Smooth muscle cell (in vitro differentiated cells): ENCODE data around the gene PGGT1B. TPM values are rescaled to one million over a fixed set of nuclear protein-coding genes. Genes with fewer than 3 reads are reported as not detected.

Experiments
- DNase-seq: peaks from one replicate; lab custom pipeline; 2025; ENCODE audit not compliant: unreplicated experiment; lab: John Stamatoyannopoulos, UW
- H2AFZ ChIP-seq: fragments of 200-600 bp; sonication (generic); 2 replicates; pipeline ENCODE4 v1.6.0; 2016; ENCODE audit warnings: antibody characterized with exemption, low read depth, mild to moderate bottlenecking
- H3F3A ChIP-seq: fragments of 200-600 bp; sonication (generic); 2 replicates; pipeline ENCODE4 v1.6.0; 2017; ENCODE audit warnings: antibody characterized with exemption, low read depth
- H3K27ac ChIP-seq: fragments of 200-600 bp; sonication (generic); 2 replicates; pipeline ENCODE4 v1.5.1; 2016; ENCODE audit warnings: low read depth, mild to moderate bottlenecking
- H3K27me3 ChIP-seq: fragments of 200-600 bp; sonication (generic); 2 replicates; pipeline ENCODE4 v1.6.1; 2016; ENCODE audit warnings: low read depth, mild to moderate bottlenecking
- H3K36me3 ChIP-seq: fragments of 200-600 bp; sonication (generic); 2 replicates; pipeline ENCODE4 v1.5.1; 2016; ENCODE audit warnings: low read depth
- H3K4me1 ChIP-seq: fragments of 200-600 bp; sonication (generic); 2 replicates; pipeline ENCODE4 v1.5.1; 2016; ENCODE audit warnings: low read depth
- H3K4me2 ChIP-seq: fragments of 200-600 bp; sonication (generic); 2 replicates; pipeline ENCODE4 v1.6.0; 2016; ENCODE audit warnings: mild to moderate bottlenecking
- H3K4me3 ChIP-seq: fragments of 200-600 bp; sonication (generic); 2 replicates; pipeline ENCODE4 v1.5.1; 2016; ENCODE audit warnings: mild to moderate bottlenecking
- H3K79me2 ChIP-seq: fragments of 200-600 bp; sonication (generic); 2 replicates; pipeline ENCODE4 v1.6.0; 2016; ENCODE audit warnings: low read depth, mild to moderate bottlenecking
- H3K9ac ChIP-seq: fragments of 200-600 bp; sonication (generic); 2 replicates; pipeline ENCODE4 v1.6.0; 2016; ENCODE audit warnings: low read depth
- H3K9me3 ChIP-seq: fragments of 200-600 bp; sonication (generic); replicated peaks from 2 replicates; pipeline ENCODE4 v1.5.1; 2016; ENCODE audit warnings: low read depth
- H4K20me1 ChIP-seq: fragments of 200-600 bp; sonication (generic); 2 replicates; pipeline ENCODE4 v1.6.0; 2016; ENCODE audit warnings: low read depth
- WGBS: methylation state at CpG from one replicate; pipeline ENCODE4 v1.1.7; 2016; ENCODE audit warnings: low lambda C conversion rate; 5-methylcytosine and 5-hydroxymethylcytosine counted together
- polyA plus RNA-seq: library from polyadenylated mRNA; unstranded; fragments of >200 nt; fragmentation: Nextera tagmentation; extraction: Ambion mirVana; gene quantifications from 2 replicates; pipeline ENCODE4 v1.2.1, GENCODE V29; 2016
- total RNA-seq: library from RNA; depleted of rRNA; stranded (reverse); fragments of >200 nt; gene quantifications from 2 replicates; pipeline ENCODE4 v1.2.3, GENCODE V29; 2014
- TF ChIP-seq, protein P1 (sequence below): fragments of 200-600 bp; sonication (generic); IDR thresholded peaks from 2 replicates; pipeline ENCODE4 v1.5.1; 2017; ENCODE audit warnings: borderline replicate concordance, mild to moderate bottlenecking, antibody characterized with exemption; ENCODE audit not compliant: insufficient read depth, poor library complexity, severe bottlenecking

The PGGT1B gene
- total and polyA plus RNA-seq, 2 experiments from 2014 or later = 5.7 to 13.1 TPM

DNA sequence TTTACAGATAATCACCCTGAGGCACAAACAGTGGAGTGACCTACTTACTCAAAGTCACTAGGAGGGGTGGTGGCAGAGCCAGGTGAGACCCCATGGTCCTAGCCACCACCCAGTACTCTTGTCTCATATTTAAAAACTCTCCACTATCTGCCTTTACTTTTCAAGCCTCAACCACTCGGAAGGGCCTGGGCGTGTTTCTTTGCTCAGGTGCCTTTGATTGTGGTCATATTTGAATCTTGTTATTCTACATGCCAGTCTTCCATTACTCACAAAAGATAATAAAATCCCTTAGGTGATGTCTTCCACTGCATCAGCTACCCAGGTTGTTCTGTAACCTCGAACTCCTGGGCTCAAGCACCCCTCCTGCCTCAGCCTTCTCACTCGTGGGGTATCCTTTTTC is 72.3 kb downstream of the PGGT1B start:
- Histone ChIP-seq H3F3A (no peaks in the 10 kb centered on the region), H3K4me1 (no peaks in the 10 kb centered on the region), H3K4me2 (no peak overlapping the region), H3K36me3 (no peaks in the 10 kb centered on the region), H3K9me3 (no peaks in the 10 kb centered on the region), H2AFZ (no peak overlapping the region), H4K20me1 (no peaks in the 10 kb centered on the region), H3K27me3 (peaks cover 8% of the 10 kb centered on the region), H3K4me3 (no peak overlapping the region), H3K79me2 (no peaks in the 10 kb centered on the region), H3K27ac (no peak overlapping the region), H3K9ac (no peak overlapping the region)
- WGBS = 77% methylated on average over 4 of the region's 4 CpGs
- TF ChIP-seq, protein P1, sequence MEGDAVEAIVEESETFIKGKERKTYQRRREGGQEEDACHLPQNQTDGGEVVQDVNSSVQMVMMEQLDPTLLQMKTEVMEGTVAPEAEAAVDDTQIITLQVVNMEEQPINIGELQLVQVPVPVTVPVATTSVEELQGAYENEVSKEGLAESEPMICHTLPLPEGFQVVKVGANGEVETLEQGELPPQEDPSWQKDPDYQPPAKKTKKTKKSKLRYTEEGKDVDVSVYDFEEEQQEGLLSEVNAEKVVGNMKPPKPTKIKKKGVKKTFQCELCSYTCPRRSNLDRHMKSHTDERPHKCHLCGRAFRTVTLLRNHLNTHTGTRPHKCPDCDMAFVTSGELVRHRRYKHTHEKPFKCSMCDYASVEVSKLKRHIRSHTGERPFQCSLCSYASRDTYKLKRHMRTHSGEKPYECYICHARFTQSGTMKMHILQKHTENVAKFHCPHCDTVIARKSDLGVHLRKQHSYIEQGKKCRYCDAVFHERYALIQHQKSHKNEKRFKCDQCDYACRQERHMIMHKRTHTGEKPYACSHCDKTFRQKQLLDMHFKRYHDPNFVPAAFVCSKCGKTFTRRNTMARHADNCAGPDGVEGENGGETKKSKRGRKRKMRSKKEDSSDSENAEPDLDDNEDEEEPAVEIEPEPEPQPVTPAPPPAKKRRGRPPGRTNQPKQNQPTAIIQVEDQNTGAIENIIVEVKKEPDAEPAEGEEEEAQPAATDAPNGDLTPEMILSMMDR = no peak
- DNase-seq = no peak

DNA sequence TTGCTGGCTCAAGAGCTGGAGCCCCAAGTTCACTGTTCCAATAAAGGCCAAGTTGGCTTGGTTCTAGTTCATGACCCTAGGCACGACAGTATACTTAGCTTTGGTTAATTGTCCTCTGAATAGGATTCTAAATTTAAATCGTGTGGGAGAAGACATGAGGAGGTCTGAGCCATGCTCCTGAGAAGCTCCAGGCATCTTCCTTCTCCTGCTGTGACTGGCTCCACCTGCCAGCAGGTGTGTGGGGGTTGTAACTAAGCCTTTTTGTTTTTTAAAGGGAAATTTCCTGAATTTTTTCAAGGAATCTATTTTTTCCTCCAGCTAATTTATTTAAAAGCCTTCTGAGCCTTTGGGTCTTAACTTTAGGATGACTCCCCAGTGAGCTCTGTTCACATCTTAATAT is 72.8 kb downstream of the PGGT1B start:
- no peak for DNase-seq
- no peak overlapping the region for H3K4me2 ChIP-seq
- no peak overlapping the region for H3K27ac ChIP-seq
- H3K9ac ChIP-seq = no peak overlapping the region
- H3K79me2 ChIP-seq = no peaks in the 10 kb centered on the region
- no peaks in the 10 kb centered on the region for H3F3A ChIP-seq
- TF ChIP-seq, protein P1 = no peak
- no peaks in the 10 kb centered on the region for H4K20me1 ChIP-seq
- H3K36me3 ChIP-seq = no peaks in the 10 kb centered on the region
- no peaks in the 10 kb centered on the region for H3K9me3 ChIP-seq
- no peaks in the 10 kb centered on the region for H3K4me1 ChIP-seq
- no peak overlapping the region for H3K4me3 ChIP-seq
- H3K27me3 ChIP-seq = peaks cover 8% of the 10 kb centered on the region
- H2AFZ ChIP-seq = no peak overlapping the region
- WGBS = 51% methylated on average over 2 of the region's 2 CpGs

DNA sequence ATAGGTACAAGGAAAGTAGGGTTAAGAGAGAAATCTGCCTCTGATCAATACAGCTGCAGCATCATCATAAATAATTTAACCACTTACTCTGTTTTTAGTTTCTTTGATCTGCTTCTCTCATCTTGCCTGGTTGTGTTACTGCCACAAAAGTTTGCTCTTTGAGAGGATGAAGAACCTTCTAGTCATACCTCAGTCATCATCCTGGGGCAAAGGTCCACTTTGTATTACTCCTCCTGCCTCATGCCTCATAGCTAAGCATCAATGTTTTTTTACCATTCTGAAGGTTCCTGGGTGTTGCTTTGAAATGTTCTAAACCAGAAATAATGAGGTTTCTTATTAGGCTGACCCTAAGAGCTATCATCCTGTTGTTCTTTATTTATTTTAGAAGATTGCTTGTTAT is 75.9 kb downstream of the PGGT1B start:
- Histone ChIP-seq H3K9ac (no peak overlapping the region), H3K9me3 (no peaks in the 10 kb centered on the region), H3K4me3 (no peak overlapping the region), H3K4me1 (no peaks in the 10 kb centered on the region), H3K27me3 (peaks cover 37% of the 10 kb centered on the region), H2AFZ (no peak overlapping the region), H3K27ac (no peak overlapping the region), H4K20me1 (no peaks in the 10 kb centered on the region), H3K4me2 (no peak overlapping the region), H3K79me2 (no peaks in the 10 kb centered on the region), H3F3A (no peaks in the 10 kb centered on the region), H3K36me3 (no peaks in the 10 kb centered on the region)
- no peak for DNase-seq
- TF ChIP-seq, protein P1 = no peak

DNA sequence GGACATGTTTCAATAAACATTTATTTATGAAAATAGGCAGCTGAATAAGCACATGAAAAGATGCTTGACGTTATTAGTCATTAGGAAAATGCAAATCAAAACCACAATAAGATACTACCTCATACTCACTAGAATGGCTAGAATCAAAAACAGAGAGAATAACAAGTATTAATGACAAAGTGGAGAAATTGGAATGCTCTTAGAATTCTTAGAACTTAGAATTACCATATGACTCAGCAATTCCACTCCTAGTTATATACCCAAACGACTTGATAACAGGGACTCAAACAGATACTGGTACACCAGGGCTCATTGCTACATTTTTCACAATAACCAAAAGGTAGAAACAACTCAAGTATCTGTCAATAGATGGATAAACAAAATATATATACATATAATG is 77.9 kb downstream of the PGGT1B start:
- Histone ChIP-seq H3K27me3 (peaks cover 58% of the 10 kb centered on the region), H3K4me1 (no peaks in the 10 kb centered on the region), H3K9me3 (no peaks in the 10 kb centered on the region), H3K27ac (no peak overlapping the region), H3F3A (no peaks in the 10 kb centered on the region), H2AFZ (no peak overlapping the region), H3K4me3 (no peak overlapping the region), H3K9ac (no peak overlapping the region), H4K20me1 (no peaks in the 10 kb centered on the region), H3K79me2 (no peaks in the 10 kb centered on the region), H3K4me2 (no peak overlapping the region), H3K36me3 (no peaks in the 10 kb centered on the region)
- TF ChIP-seq, protein P1 = no peak
- no peak for DNase-seq
- WGBS = 60% methylated on average over 2 of the region's 2 CpGs
